NCI-H460 (cell line): ENCODE results near the gene FLT3. TPM values are rescaled to one million over a fixed set of nuclear protein-coding genes. Genes with fewer than 3 reads are reported as not detected.
"Not testable (repeated sequence)": the region's sequence is repeated elsewhere in the genome, so short reads cannot be mapped to it uniquely, and the experiment has no call there.

Experiments used
- DNase-seq: peaks from one replicate; pipeline ENCODE4 v3.0.0-alpha.2; 2016; ENCODE audit warnings: low read depth; ENCODE audit errors: extremely low read depth
- polyA plus RNA-seq: library from polyadenylated mRNA; depleted of rRNA; stranded (reverse); fragments of >200 nt; gene quantifications from 2 replicates; pipeline ENCODE4 v1.2.3, GENCODE V29; 2014; cell fraction: nucleus; rRNA removed
- total RNA-seq: library from RNA; depleted of rRNA; stranded (reverse); fragments of >200 nt; shearing (Covaris generic); gene quantifications from 2 replicates; pipeline ENCODE4 v1.2.3, GENCODE V29; 2014; rRNA removed

FLT3 gene
- total RNA-seq: not detected in 2 replicates
- polyA plus RNA-seq: not detected in 2 replicates

DNA sequence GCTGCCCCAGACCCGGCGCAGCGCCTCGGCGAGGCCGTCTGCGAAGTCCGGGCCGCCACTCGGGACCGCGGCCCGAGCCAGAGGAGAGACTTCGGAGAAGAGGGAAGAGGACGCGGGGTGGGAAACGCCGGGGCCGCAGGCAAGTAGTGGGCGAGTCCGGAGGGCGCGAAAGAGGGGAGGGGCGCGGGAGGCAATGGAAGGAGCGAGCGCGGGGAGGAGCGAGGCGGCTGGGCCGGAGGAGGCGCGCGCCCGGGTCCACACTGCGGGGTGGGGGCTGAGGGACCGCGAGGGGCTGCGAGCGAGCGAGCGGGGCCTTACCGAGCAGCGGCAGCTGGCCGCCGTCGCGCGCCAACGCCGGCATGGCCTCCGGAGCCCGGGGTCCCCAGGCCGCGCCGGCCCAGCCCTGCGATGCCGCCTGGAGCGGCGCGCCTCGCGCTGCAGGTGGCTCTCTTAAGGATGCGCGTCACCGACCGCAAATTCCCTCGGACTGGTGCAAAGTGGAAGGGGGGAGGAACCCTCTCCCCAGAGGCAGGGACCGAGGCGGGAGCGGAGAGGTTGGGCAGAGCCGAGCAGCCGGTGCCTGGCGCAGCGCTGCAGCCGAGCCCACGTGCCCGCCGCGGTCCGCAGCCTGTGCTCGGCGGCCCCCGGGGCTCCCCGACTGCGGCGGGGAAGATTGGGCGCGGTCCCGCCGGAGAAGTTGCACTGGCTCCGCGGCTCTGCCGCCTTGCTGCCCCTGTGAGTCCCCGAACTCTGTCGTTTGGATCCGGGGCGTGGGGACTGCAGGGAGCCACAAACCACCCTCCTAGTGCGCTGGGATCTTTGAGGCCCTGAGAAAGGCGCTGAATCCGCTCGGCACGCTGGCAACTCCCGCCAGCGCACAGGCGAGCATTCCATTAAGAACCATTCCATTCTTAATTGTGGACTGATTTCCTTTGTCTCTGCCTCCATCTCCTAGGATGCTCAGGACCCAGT, at the start of gene FLT3:
Gene FLT3 (minus strand): TSS at position 427 of the 972 bp plus-strand sequence. CDS start 66 bp downstream, at position 361.
- no peak for DNase-seq

DNA sequence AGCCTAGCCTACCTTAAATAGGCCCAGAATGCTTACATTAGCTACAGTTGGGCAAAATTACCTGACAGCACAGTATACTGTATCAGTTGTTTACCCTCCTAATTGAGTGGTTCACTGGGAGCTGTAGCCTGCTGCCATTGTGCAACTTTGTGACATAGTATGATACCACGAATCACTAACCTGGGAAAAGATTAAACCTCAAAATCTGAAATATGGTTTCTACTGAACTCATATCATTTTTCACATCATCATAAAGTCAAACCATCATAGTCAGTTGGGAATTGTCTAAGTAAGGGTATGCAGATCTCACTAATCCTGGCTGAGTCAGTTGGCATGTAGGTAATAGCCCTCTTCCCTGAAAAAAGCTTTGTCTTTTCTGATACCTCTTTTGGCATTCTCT, 47.1 kb upstream of the FLT3 start:
- no peak for DNase-seq

DNA sequence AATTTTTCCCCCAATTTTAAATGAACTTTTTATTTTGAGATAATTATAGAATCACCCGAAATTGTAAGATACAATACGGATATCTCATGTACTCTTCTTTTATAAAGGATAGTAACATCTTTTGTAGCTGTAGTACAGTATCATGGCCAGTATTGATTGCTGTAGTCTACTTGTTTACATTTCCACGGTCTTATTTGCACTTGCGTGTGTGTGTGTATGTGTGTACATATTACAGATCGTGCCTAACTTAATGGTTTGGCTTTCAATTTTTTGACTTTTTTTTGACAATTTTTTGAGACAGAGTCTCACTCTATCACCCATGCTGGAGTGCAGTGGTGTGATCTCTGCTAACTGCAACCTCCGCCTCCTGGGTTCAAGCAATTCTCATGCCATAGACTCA, 44.7 kb upstream of the FLT3 start:
- DNase-seq: no peak

DNA sequence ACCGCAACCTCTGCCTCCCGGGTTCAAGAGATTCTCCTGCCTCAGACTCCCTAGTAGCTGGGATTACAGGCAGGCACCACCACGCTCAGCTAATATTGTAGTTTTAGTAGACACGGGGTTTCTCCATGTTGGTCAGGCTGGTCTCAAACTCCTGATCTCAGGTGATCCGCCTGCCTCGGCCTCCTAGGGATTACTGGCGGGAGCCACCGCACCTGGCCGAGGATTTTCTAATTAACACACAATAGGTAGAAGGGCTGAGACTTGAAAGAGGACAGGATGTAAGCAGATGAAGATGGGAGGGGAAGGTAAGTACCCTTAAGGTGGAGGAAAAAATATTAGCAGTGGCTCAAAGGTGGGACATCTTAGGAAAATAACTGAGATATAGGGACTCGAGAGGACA, 41.2 kb upstream of the FLT3 start:
- DNase-seq: not testable (repeated sequence)

DNA sequence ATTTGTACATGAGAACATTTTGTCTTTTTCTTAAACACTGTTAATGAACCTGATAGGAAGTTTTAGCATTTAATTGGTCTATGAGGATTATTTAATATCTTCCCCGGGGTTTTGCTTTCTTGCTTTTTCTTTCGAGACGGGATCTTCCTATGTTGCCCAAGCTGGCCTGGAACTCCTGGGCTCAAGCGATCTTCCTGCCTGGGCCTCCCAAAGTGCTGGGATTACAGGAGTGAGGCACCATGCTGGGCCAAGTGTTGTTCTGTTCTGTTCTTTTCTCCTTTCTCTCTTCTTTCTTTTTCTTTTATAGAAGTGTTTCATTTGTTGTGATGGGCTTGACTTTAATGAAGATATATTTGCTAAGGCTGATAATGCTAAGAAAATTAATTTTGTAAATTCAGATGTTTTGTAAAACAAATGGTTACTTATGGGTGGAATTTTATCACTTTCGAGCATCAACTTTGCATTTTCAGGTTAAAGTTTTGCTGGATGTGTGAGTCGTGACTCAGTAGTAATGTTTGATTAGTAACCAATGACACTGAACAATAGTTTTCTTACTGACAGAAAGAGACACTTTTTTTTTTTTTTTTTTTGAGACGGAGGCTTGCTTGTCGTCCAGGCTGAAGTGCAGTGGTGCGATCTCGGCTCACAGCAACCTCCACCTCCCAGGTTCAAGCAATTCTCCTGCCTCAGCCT, 40.2 kb upstream of the FLT3 start:
- DNase-seq: no peak

DNA sequence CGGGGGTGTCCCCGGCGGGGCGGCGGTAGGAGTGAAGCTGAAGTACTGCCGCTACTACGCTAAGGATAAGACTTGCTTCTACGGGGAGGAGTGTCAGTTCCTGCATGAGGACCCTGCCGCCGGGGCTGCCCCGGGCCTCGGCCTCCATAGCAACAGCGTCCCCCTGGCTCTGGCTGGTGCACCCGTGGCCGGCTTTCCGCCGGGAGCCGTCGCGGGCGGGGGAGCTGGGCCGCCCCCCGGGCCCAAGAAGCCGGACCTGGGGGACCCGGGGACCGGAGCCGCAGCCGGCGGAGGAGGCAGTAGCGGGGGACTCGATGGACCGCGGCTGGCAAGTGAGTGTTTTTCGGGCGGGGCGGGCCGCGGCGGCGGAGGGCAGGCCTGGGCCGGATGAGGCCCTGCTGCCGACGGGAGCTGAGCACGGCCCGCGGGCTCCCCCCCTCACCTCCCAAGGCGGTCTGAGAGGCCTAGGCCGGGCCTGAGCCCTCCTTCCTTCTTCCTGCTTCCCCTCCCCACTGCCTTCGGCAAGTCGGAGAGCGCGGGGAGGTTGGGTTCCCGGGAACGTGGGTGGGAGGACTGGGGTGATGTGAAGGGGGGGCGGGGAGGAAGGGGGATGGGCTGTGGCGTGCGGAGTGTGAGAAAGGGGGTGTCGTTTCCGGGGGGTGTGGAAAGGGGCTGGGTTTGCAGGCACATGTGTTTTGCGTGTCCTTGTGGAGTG, 38.5 kb upstream of the FLT3 start:
- DNase-seq: peak; percentile 37

DNA sequence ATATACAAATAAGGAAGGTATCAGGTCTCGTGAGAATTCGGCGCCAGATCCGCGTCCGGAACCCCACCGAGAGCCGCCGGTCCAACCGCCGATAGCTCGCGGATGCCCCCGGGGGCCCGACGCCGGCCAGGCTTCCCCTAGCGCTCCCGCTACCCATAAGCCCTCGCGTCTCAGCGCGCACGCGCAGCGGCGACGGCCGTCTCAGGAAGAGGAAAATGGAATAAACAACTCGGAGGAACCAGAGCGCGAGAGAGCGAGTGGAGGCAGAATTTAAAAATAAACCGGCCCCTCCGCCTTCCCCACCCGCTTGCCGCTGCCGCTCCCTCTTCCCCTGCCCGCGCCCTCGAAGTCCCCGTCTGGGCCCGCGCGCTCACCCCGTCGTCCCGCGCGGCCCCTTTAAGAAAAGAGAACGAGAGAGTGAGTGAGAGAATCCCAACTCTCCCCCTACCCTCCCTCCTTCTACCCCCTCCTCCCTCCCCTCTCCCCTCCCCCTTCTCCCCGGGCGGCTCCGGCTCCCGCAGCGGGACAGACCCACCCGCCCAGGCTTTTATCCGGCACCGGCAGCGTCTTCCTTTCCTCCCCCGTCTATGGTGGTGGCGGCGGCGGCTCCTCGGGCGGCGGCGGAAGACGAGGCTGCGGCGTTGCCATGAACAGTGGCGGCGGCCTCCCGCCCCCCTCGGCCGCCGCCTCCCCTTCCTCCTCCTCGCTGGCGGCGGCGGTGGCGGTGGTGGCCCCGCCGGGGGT, 37.8 kb upstream of the FLT3 start, which contains the start of gene PAN3:
Gene PAN3 (plus strand): TSS at position 534 of the 744 bp plus-strand sequence. CDS start 113 bp downstream, at position 647.
- peak; percentile 71 for DNase-seq

DNA sequence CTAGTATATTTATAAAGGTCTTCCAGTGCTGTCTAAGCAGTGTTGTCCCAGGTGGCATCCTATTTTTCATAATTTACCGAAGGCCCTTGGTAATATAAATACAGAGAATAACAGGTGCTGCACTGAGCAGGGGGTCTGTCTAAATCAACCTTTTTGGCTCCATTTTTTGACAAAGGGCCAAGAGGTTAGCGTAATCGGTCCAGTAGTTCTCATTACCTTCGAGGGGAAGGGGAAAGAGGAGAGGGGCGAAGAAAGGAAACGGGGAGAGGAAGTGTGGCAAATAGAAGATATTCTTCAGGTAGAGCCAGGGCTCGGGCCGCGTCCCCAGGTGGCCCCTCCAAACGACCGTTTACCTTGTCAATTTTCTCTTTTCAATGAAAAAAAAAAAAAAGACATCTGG, 37.2 kb upstream of the FLT3 start:
- DNase-seq: peak; percentile 1

DNA sequence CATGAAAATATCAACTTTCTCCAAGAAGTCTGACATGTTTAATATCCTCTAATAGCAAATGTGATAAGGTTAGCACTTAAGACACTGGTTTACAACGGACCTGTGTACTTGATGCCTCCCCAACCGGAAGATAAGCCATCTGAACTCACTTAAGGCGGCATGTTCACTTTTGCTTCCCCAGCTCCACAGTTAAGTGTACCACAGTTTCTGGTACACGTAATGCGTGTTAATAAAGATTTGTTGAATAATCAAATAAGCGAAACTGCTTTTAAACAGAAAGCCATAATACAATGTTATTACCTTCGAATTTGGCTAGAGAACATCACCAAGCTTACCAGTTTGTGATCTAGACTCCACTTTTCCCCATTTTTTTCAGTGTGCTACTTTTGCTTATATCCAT, 36.5 kb upstream of the FLT3 start:
- no peak for DNase-seq

DNA sequence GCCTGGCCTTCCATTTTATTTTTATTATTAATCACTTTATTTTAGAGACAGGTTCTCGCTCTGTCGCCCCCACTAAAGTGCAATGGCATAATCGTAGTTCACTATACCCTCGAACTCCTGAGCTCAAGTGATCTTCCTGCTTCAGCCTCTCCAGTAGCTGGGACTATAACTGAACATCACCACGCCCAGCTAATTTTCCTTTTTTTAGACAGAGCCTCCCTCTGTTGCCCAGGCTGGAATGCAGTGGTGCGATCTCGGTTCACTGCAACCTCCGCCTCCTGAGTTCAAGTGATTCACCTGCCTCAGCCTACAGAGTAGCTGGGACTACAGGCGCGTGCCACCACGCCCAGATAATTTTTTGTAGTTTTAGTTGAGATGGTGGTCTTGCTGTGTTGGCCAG, 31.3 kb upstream of the FLT3 start:
- DNase-seq: no peak

DNA sequence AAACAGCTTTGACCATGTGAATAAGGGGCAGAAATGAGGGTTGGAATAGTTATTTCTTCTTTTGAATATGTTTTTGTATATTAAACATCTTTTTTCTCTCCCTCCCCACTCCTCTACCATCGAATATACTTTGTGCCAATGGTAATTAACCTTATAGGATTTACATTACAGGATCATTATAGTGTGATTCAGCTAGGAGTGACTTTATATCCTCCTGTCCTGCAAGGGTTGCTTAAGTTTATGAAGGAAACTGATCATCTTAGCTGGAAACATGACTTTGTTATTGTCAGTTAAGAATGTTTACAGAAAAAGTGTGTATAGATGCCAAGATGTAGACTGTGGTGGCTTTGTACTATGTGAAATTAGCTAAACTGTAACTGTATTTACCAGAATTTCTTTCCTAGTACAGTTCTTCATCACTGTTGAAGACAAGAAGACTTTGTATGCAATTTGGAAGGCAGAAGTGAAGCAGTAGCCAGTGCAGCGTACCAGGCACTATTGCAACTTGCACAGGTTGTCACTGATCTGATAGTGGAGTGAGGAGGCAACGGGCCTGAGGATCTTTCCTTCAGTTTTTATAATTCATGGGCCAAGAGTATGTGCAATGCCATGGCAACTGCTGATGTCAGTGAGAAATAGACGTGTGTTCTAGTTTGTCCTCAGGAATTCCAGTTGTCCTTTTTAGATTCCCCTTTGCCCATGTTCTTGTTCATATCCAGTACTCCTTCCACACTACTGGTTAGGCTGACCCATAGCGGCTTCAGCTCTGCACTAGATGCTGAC, 29.7 kb upstream of the FLT3 start:
- DNase-seq: no peak

DNA sequence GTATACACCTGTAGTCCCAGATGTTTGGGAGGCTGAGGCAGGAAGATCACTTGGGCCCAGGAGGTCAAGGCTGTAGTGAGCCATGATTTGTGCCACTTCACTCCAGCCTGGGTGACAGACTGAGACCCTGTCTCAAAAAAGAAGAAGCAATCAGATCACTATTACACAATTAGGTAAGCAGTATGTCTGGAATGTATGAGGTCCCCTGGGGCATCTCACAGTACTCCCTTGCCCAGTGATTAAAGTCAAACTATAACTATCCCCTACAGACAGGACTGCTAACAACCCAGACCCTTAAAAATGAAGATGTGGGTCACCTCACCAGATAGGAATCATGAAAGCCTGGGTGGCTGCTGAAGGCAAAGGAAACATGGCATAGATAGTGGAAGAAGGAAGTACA, 28.6 kb upstream of the FLT3 start:
- no peak for DNase-seq

DNA sequence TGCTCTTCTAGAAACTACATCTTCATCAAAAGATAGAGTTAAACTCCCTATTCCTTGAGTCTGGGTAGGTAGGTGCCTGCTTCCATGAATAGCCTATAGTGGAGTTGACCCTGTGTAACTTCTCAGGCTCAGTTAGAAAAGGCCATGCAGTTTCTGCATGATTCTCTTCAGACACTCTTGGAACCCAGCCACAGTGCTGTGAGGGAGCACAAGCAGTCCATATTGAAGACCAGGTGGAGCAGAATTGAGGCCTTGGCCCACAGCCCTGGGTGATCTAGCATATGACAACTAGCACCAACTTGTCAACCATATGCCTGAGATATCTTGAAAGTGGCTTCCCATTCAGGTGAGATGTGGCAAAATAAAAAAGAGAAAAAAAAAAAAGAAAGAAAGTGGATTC, 27.7 kb upstream of the FLT3 start:
- no peak for DNase-seq

DNA sequence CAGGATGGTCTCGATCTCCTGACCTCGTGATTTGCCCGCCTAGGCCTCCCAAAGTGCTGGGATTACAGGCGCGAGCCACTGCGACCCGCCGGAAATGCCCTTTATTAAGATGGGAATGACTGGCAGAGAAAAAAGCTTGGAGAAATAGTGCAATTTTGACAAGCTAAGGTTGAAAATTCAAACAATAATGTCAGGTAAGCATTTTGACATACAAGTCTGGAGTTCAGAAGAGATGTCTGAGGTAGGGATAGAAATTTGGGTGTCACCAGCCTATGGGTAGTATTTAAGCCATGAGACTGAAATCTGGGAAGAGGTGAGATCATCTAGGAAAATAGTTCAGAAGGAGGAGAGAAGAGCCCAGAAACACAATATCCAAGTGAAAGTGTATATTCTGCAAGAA, 20.8 kb upstream of the FLT3 start:
- DNase-seq: no peak

DNA sequence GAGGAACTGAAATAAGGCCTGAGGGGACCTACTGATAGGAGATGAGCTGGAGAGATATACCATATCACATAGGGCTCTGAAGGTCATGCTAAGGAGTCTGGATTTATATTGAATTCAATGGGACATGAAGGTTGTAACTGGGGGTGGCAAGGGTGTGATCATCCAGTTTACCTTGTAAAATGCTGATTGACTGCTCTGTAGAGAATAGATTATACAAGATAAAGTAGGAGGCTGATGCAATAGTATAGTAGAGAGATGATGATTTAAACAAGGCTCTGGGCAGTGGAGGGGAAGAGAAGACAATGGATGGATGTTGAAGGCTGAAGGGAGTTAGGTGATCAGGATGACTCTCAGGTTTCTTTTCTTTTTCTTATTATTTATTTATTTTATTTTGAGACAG, 19.9 kb upstream of the FLT3 start:
- no peak for DNase-seq

DNA sequence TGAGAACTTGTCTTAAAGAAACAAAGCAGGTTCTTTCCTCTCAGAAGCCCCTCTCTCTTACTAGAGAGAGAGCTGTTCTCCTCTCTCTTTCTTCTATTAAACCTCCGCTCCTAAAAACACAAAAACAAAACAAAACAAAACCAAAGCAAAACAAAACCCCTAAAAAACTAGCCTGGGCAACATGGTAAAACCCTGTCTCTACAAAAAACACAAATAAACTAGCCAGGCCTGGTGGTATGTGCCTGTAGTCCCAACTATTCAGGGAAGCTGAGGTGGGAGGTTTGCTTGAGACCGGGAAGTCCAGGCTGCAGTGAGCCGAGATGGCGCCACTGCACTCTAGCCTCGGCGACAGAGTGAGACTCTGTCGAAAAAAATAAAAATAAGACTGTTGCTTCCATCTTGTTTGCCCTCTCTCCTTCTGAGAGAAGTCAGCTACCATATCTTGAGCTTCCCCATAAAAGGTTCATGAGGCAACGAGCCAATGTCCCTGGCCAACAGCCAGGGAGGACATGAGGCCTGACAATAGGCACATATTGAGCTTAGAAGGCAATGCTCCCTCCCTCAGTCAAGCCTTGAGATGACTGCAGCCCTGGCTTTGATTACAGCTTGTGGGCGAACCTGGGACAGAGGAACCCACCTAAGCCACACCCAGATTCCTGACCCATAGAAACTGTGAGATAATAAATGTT, 17.5 kb upstream of the FLT3 start:
- no peak for DNase-seq

DNA sequence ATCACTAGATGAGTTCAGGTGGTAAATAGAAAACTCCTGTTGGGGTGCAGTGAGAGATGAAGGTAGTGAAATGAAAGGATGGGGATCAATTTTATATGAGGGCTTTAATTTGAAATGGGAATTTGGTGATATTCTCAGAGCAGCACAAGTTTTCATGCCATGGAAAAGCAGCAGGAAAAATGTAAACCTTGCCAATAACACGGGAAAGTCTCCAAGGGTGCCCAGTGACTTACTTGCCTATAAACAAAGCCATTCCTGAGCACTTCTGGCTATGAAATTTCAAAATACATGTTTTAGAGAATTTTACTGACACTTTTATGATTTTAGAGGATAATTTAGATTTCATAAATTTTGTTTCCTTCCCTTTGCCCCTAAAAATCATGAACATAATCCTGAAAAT, 16.4 kb upstream of the FLT3 start:
- no peak for DNase-seq

DNA sequence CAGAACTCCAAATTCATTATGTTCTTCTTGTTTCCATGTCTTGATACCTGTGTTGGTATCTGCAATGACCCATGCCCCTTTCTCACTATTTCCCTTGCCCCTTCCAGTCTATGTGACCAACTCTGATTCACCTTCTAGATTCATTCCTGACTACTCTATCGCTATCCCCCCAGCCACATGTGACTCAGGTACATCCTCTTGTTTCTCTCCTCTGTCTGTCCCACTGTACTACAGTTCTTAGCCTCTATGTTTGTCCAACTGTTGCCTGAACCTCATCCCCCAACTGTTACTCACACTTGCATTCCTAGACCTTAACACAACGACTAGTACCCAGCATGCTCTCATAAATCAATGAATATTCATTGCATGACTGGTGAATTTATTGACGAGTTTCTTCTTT, 10.0 kb upstream of the FLT3 start:
- no peak for DNase-seq

DNA sequence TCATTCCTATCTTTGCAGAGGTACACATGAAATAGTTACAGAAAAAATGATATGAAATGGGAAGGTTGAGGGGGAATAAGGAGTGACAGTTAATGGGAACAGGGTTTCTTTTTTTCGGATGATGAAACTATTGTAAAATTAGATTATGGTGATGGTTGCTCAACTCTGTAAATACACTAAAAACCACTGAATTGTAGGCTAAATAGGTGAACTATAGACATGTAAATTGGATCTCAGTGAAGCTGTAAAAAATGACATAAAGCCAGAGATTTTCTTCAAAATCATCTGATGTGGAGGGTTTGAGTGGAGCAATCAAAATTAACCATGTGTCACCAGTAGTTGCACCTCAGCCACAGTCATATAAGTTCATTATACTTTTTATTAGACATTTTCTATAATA, 6.6 kb upstream of the FLT3 start:
- no peak for DNase-seq
